ENCODE data around the gene CLCN1. TPM values are rescaled to one million over a fixed set of nuclear protein-coding genes. Genes with fewer than 3 reads are reported as not detected.

The CLCN1 gene
- total RNA-seq, 1 donor from 2014 or later: not detected

DNA sequence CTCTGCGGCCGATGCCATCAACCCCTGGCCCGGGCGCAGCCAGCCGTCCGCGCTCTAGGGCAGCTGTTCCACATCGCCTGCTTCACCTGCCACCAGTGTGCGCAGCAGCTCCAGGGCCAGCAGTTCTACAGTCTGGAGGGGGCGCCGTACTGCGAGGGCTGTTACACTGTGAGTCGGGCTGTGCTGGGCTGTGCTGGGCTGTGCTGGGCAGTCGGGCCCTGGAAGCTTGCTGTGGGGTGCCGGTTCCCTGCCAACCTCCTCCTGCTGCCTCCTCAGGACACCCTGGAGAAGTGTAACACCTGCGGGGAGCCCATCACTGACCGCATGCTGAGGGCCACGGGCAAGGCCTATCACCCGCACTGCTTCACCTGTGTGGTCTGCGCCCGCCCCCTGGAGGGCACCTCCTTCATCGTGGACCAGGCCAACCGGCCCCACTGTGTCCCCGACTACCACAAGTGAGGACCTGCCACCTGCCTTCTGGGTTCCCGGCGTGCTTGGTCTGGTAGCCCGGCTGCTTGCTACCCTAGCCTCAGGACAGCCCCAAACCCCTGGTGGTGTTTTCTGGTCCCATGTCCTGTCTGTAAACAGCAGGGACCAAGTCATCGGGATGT lies 72.7 kb downstream of the CLCN1 start:
- peaks cover 21% of the 10 kb centered on the region for H3K36me3 Mint-ChIP-seq (ENCODE audit: low read depth, unreplicated experiment)
- DNase-seq (ENCODE audit: low spot score): no peak
- peaks cover 33% of the 10 kb centered on the region for H3K4me1 Mint-ChIP-seq (ENCODE audit: unreplicated experiment)
- H3K4me3 Mint-ChIP-seq (ENCODE audit: unreplicated experiment): no peak overlapping the region
- H3K27me3 Mint-ChIP-seq (ENCODE audit: unreplicated experiment): peaks cover 7% of the 10 kb centered on the region
- TF ChIP-seq, protein P1, sequence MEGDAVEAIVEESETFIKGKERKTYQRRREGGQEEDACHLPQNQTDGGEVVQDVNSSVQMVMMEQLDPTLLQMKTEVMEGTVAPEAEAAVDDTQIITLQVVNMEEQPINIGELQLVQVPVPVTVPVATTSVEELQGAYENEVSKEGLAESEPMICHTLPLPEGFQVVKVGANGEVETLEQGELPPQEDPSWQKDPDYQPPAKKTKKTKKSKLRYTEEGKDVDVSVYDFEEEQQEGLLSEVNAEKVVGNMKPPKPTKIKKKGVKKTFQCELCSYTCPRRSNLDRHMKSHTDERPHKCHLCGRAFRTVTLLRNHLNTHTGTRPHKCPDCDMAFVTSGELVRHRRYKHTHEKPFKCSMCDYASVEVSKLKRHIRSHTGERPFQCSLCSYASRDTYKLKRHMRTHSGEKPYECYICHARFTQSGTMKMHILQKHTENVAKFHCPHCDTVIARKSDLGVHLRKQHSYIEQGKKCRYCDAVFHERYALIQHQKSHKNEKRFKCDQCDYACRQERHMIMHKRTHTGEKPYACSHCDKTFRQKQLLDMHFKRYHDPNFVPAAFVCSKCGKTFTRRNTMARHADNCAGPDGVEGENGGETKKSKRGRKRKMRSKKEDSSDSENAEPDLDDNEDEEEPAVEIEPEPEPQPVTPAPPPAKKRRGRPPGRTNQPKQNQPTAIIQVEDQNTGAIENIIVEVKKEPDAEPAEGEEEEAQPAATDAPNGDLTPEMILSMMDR (IDR thresholded peaks at IDR 0.05; ENCODE audit: unreplicated experiment): no peak
- H3K9me3 Mint-ChIP-seq (ENCODE audit: unreplicated experiment): no peaks in the 10 kb centered on the region
- H3K27ac Mint-ChIP-seq (ENCODE audit: unreplicated experiment): no peak overlapping the region

GRCh38 chr7:143389316-143390103 lies 73.6 kb downstream of the CLCN1 start:
- no peak overlapping the region for H3K27ac Mint-ChIP-seq (ENCODE audit: unreplicated experiment)
- no peak for DNase-seq (ENCODE audit: low spot score)
- TF ChIP-seq, protein P1 (IDR thresholded peaks at IDR 0.05; ENCODE audit: unreplicated experiment): no peak
- peaks cover 33% of the 10 kb centered on the region for H3K4me1 Mint-ChIP-seq (ENCODE audit: unreplicated experiment)
- H3K4me3 Mint-ChIP-seq (ENCODE audit: unreplicated experiment): peak overlapping the region; percentile 71
- H3K9me3 Mint-ChIP-seq (ENCODE audit: unreplicated experiment): no peaks in the 10 kb centered on the region
- H3K27me3 Mint-ChIP-seq (ENCODE audit: unreplicated experiment): peaks cover 12% of the 10 kb centered on the region
- peaks cover 21% of the 10 kb centered on the region for H3K36me3 Mint-ChIP-seq (ENCODE audit: low read depth, unreplicated experiment)

- TF ChIP-seq, protein P1 (IDR thresholded peaks at IDR 0.05; ENCODE audit: unreplicated experiment): no peak
- H3K4me1 Mint-ChIP-seq (ENCODE audit: unreplicated experiment): peaks cover 36% of the 10 kb centered on the region
- H3K27me3 Mint-ChIP-seq (ENCODE audit: unreplicated experiment): peaks cover 14% of the 10 kb centered on the region
- no peak for DNase-seq (ENCODE audit: low spot score)
- peak overlapping the region; percentile 38 for H3K27ac Mint-ChIP-seq (ENCODE audit: unreplicated experiment)
- H3K9me3 Mint-ChIP-seq (ENCODE audit: unreplicated experiment): no peaks in the 10 kb centered on the region
- peak overlapping the region; percentile 71 for H3K4me3 Mint-ChIP-seq (ENCODE audit: unreplicated experiment)
- H3K36me3 Mint-ChIP-seq (ENCODE audit: low read depth, unreplicated experiment): peaks cover 21% of the 10 kb centered on the region
Measured at GRCh38 chr7:143390104-143390772, 74.3 kb downstream of the CLCN1 start.

DNA sequence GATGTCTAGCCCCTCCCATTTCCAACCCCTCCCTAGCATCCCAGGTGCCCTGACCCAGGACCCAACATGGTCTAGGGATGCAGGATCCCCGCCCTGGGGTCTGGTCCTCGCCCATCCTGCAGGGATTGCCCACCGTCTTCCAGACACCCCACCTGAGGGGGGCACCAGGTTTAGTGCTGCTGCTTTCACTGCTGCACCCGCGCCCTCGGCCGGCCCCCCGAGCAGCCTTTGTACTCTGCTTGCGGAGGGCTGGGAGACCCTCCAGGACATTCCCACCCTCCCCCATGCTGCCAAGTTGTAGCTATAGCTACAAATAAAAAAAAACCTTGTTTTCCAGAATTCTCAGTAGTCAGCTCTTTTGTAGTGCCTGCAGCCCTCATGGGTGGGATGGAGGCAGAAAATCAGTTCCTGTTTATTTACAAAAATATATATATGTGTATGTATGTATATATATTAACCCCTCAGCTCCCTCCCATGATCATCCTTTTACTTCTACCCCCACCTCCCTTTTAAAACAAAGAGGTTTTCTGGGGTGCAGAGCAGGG lies 74.9 kb downstream of the CLCN1 start:
- Mint-ChIP-seq H3K4me3 (ENCODE audit: unreplicated experiment) (no peak overlapping the region), H3K36me3 (ENCODE audit: low read depth, unreplicated experiment) (peaks cover 21% of the 10 kb centered on the region), H3K27me3 (ENCODE audit: unreplicated experiment) (peaks cover 14% of the 10 kb centered on the region), H3K27ac (ENCODE audit: unreplicated experiment) (no peak overlapping the region), H3K9me3 (ENCODE audit: unreplicated experiment) (no peaks in the 10 kb centered on the region), H3K4me1 (ENCODE audit: unreplicated experiment) (peaks cover 40% of the 10 kb centered on the region)
- DNase-seq (ENCODE audit: low spot score): no peak
- TF ChIP-seq, protein P1 (IDR thresholded peaks at IDR 0.05; ENCODE audit: unreplicated experiment): no peak
